HepG2 (cell line): ENCODE data around the gene C11orf91. TPM values are rescaled to one million over a fixed set of nuclear protein-coding genes. Genes with fewer than 3 reads are reported as not detected.
A peak's percentile ranks its signal among the peaks of the same experiment; 100 is the strongest.

Experiments used
- CC2D1A ChIP-seq: sonication (generic); formaldehyde crosslinking; IDR thresholded peaks from 2 replicates; pipeline ENCODE4 v1.8.1; 2023; ENCODE audit warnings: mild to moderate bottlenecking, missing genetic modification reagents
- KAT7 ChIP-seq: IDR thresholded peaks from 2 replicates; pipeline ENCODE4 v1.6.1; 2018; ENCODE audit warnings: borderline replicate concordance, missing compliant biosample characterization
- NFKB2 ChIP-seq: sonication (generic); formaldehyde crosslinking; IDR thresholded peaks from 2 replicates; pipeline ENCODE4 v1.4.0; 2020; ENCODE audit warnings: missing genetic modification reagents, borderline replicate concordance
- POLR2AphosphoS5 ChIP-seq: IDR thresholded peaks from 2 replicates; pipeline ENCODE4 v1.6.1; 2012; ENCODE audit warnings: low read depth, low read length
- RAD51 ChIP-seq: fragments of 450-650 bp; IDR thresholded peaks from 2 replicates; pipeline ENCODE4 v1.6.1; 2016; ENCODE audit warnings: borderline replicate concordance
- RFXANK ChIP-seq: IDR thresholded peaks from 2 replicates; pipeline ENCODE4 v1.6.1; 2016
- TBX3 ChIP-seq: fragments of 450-650 bp; IDR thresholded peaks from 2 replicates; pipeline ENCODE4 v1.6.1; 2017; ENCODE audit warnings: antibody characterized with exemption, mild to moderate bottlenecking, inconsistent platforms, borderline replicate concordance
- ZFAT ChIP-seq: sonication (generic); formaldehyde crosslinking; conservative IDR thresholded peaks from 2 replicates; pipeline ENCODE4 v1.8.1; 2023; ENCODE audit warnings: missing genetic modification reagents, inconsistent platforms
- ZFP36 ChIP-seq: fragments of 150-350 bp; IDR thresholded peaks from 2 replicates; pipeline ENCODE4 v1.6.1; 2018; ENCODE audit warnings: borderline replicate concordance, low read length, low read depth; ENCODE audit not compliant: partially characterized antibody
- ZNF143 ChIP-seq: sonication (generic); formaldehyde crosslinking; IDR thresholded peaks from 2 replicates; pipeline ENCODE4 v1.4.0; 2020; ENCODE audit warnings: missing genetic modification reagents
- ZNF253 ChIP-seq: sonication (generic); formaldehyde crosslinking; IDR thresholded peaks from 2 replicates; pipeline ENCODE4 v1.8.0; 2022; ENCODE audit warnings: mild to moderate bottlenecking, missing genetic modification reagents, borderline replicate concordance
- ZNF431 ChIP-seq: sonication (generic); formaldehyde crosslinking; IDR thresholded peaks from 2 replicates; pipeline ENCODE4 v1.9.0; 2022; ENCODE audit warnings: missing genetic modification reagents, low read depth, mild to moderate bottlenecking, borderline replicate concordance
- ZNF782 ChIP-seq: sonication (generic); formaldehyde crosslinking; IDR thresholded peaks from 2 replicates; pipeline ENCODE4 v1.4.0; 2020; ENCODE audit warnings: missing genetic modification reagents, mild to moderate bottlenecking, borderline replicate concordance
- polyA plus RNA-seq, 8 experiments: library from polyadenylated mRNA; depleted of rRNA in 3 of 8; stranded (reverse) in 7 of 8; unstranded in 1 of 8; fragments of >200 nt; fragmentation: Illumina TruSeq in 4 of 8; extraction: Trizol in 4 of 8; gene quantifications; 2 replicates each; pipeline versions ENCODE4 v1.2.1 to v1.2.3, GENCODE V29; 2011 to 2016; ENCODE audit warnings: low read depth in 4 of 8, missing spikeins in 1 of 8, mixed read lengths in 1 of 8; ENCODE audit not compliant: insufficient read depth in 1 of 8
- total RNA-seq, 5 experiments: library from RNA; depleted of rRNA; stranded (reverse); fragments of >200 nt; fragmentation: Illumina TruSeq; extraction: Trizol; gene quantifications; 2 replicates each; pipeline ENCODE4 v1.2.3, GENCODE V29; 2016; ENCODE audit warnings: low read depth in 1 of 5
- TF ChIP-seq, protein P1 (sequence below): sonication (generic); formaldehyde crosslinking; IDR thresholded peaks from 2 replicates; pipeline ENCODE4 v1.4.0; 2020; ENCODE audit warnings: mild to moderate bottlenecking, missing genetic modification reagents
- TF ChIP-seq, protein P2 (sequence below), 2 experiments: IDR thresholded peaks; 2 replicates each; pipeline ENCODE4 v1.6.1; 2011 to 2012; ENCODE audit warnings: low read length in 2 of 2, borderline replicate concordance in 1 of 2, low read depth in 1 of 2, mild to moderate bottlenecking in 1 of 2, moderate library complexity in 1 of 2
- TF ChIP-seq, protein P3 (sequence below): IDR thresholded peaks from 2 replicates; pipeline ENCODE4 v1.6.1; 2016; ENCODE audit warnings: control low read depth

The C11orf91 gene
- total and polyA plus RNA-seq, 2 of the 13 experiments (the other 11 are each of a cell fraction or from before 2014, with no cell fraction given), result 0.35 TPM; not detected in 1

DNA sequence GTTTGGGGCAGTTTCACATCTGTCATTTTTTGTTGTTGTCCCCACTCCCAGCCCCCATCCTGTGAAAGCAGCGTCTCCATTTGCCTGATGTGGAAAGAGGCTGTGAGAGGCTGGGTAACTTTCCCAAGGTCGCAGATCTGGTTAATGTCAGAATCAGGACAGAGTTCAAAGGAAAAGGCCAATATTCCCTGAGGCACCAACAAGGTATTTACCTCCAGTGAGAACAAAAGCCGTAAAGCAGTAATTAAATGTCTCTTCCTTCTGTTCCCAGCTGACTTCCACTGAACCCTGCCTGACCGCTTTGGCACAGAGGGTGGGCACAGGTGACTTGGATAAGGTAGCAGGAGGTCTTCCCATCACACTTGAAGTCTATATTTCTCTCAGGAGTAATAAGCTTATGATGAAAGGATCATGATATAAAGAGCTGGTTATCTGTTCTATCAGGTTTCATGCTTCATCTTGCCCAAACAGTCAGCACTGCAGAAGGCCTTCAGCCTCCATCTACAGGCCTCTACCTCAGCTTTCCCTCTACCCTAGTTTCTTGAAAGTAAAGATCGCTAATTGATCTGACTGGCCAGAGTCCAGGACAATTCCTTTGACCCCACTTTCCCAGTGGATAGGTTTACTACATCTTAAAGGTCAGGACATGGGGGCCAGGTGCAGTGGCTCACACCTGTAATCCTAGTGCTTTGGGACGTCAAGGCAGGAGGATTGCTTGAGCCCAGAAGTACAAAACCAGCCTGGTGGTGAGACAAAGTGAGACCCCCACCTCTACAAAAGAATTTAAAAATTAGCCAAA lies 9.4 kb downstream of the C11orf91 start (continued):
- TF ChIP-seq ZNF431, result no peak
- no peak for TF ChIP-seq POLR2AphosphoS5
- TF ChIP-seq RFXANK, result no peak
- no peak for TF ChIP-seq ZFAT
- no peak; the same call in none of the 2 replicates for TF ChIP-seq KAT7 (CRISPR knock-in tag)
- TF ChIP-seq, protein P1, sequence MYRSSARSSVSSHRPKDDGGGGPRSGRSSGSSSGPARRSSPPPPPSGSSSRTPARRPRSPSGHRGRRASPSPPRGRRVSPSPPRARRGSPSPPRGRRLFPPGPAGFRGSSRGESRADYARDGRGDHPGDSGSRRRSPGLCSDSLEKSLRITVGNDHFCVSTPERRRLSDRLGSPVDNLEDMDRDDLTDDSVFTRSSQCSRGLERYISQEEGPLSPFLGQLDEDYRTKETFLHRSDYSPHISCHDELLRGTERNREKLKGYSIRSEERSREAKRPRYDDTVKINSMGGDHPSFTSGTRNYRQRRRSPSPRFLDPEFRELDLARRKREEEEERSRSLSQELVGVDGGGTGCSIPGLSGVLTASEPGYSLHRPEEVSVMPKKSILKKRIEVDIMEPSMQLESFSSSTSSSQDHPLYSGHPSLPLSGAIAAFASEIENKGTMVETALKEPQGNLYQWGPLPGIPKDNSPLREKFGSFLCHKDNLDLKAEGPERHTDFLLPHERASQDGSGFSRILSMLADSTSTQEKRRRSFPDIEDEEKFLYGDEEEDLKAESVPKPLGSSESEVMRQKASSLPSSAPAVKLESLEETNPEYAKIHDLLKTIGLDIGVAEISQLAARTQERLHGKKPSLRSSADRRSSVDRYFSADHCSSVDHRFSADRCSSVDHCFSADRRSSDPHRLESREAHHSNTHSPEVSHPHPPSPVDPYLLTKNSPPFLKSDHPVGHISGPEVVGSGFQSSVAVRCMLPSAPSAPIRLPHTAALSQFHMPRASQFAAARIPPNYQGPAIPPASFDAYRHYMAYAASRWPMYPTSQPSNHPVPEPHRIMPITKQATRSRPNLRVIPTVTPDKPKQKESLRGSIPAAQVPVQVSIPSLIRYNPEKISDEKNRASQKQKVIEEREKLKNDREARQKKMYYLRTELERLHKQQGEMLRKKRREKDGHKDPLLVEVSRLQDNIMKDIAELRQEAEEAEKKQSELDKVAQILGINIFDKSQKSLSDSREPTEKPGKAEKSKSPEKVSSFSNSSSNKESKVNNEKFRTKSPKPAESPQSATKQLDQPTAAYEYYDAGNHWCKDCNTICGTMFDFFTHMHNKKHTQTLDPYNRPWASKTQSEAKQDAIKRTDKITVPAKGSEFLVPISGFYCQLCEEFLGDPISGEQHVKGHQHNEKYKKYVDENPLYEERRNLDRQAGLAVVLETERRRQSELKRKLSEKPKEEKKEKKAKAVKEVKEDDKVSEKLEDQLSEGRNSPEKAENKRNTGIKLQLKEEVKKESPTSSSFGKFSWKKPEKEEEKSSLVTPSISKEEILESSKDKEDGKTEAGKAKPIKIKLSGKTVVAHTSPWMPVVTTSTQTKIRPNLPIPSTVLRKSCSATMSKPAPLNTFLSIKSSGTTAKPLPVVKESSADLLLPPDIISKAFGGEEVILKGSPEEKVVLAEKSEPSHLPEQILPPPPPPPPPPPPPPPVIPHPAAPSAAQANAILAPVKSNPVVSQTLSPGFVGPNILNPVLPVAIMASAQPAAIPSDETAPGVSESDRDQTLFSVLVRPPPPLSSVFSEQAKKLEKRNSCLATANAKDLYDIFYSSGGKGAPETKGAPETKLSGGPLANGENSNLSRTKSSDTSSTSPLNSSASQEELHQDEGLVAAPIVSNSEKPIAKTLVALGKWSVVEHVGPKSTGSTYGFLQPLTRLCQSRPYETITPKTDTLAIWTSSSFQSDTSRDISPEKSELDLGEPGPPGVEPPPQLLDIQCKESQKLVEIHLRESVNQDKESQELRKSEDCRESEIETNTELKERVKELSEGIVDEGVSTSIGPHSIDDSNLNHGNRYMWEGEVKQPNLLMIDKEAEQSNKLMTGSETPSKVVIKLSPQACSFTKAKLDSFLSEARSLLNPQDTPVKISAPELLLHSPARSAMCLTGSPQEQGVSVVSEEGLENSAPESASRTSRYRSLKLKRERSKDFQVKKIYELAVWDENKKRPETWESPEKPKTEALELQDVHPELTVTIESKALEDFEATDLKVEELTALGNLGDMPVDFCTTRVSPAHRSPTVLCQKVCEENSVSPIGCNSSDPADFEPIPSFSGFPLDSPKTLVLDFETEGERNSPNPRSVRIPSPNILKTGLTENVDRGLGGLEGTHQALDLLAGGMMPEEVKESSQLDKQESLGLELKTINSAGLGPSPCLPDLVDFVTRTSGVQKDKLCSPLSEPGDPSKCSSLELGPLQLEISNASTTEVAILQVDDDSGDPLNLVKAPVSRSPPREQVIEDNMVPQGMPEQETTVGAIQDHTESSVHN (CRISPR knock-in tag), result no peak
- no peak for TF ChIP-seq TBX3
- TF ChIP-seq CC2D1A, result no peak
- TF ChIP-seq ZNF253 (CRISPR knock-in tag), result no peak
- TF ChIP-seq, protein P2, sequence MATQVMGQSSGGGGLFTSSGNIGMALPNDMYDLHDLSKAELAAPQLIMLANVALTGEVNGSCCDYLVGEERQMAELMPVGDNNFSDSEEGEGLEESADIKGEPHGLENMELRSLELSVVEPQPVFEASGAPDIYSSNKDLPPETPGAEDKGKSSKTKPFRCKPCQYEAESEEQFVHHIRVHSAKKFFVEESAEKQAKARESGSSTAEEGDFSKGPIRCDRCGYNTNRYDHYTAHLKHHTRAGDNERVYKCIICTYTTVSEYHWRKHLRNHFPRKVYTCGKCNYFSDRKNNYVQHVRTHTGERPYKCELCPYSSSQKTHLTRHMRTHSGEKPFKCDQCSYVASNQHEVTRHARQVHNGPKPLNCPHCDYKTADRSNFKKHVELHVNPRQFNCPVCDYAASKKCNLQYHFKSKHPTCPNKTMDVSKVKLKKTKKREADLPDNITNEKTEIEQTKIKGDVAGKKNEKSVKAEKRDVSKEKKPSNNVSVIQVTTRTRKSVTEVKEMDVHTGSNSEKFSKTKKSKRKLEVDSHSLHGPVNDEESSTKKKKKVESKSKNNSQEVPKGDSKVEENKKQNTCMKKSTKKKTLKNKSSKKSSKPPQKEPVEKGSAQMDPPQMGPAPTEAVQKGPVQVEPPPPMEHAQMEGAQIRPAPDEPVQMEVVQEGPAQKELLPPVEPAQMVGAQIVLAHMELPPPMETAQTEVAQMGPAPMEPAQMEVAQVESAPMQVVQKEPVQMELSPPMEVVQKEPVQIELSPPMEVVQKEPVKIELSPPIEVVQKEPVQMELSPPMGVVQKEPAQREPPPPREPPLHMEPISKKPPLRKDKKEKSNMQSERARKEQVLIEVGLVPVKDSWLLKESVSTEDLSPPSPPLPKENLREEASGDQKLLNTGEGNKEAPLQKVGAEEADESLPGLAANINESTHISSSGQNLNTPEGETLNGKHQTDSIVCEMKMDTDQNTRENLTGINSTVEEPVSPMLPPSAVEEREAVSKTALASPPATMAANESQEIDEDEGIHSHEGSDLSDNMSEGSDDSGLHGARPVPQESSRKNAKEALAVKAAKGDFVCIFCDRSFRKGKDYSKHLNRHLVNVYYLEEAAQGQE (IDR thresholded peaks at IDR 0.05; ENCODE audit: borderline replicate concordance in 1 of 2, low read depth in 1 of 2, low read length in 2 of 2), result peak in 1 of 2 experiments; percentile 42; a peak in 1 of 4 replicates
- no peak for TF ChIP-seq RAD51
- no peak for TF ChIP-seq NFKB2 (CRISPR knock-in tag)
- TF ChIP-seq ZNF143 (CRISPR knock-in tag), result peak; percentile 22; the same call in 1 of the 2 replicates
- TF ChIP-seq, protein P3, sequence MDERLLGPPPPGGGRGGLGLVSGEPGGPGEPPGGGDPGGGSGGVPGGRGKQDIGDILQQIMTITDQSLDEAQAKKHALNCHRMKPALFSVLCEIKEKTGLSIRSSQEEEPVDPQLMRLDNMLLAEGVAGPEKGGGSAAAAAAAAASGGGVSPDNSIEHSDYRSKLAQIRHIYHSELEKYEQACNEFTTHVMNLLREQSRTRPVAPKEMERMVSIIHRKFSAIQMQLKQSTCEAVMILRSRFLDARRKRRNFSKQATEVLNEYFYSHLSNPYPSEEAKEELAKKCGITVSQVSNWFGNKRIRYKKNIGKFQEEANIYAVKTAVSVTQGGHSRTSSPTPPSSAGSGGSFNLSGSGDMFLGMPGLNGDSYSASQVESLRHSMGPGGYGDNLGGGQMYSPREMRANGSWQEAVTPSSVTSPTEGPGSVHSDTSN (CRISPR knock-in tag), result no peak
- TF ChIP-seq ZFP36, result no peak
- TF ChIP-seq ZNF782, result no peak
